GM18511 (cell line): ENCODE measurements around the gene CD200.
"Not testable (repeated sequence)": the region's sequence is repeated elsewhere in the genome, so short reads cannot be mapped to it uniquely, and the experiment has no call there.

Source experiments
- ATAC-seq: cut with Tn5 transposase; IDR thresholded peaks from one replicate; pipeline ENCODE4 v1.9.1; 2021; ENCODE audit warnings: mild to moderate bottlenecking, moderate library complexity; ENCODE audit not compliant: unreplicated experiment

CD200 gene

DNA sequence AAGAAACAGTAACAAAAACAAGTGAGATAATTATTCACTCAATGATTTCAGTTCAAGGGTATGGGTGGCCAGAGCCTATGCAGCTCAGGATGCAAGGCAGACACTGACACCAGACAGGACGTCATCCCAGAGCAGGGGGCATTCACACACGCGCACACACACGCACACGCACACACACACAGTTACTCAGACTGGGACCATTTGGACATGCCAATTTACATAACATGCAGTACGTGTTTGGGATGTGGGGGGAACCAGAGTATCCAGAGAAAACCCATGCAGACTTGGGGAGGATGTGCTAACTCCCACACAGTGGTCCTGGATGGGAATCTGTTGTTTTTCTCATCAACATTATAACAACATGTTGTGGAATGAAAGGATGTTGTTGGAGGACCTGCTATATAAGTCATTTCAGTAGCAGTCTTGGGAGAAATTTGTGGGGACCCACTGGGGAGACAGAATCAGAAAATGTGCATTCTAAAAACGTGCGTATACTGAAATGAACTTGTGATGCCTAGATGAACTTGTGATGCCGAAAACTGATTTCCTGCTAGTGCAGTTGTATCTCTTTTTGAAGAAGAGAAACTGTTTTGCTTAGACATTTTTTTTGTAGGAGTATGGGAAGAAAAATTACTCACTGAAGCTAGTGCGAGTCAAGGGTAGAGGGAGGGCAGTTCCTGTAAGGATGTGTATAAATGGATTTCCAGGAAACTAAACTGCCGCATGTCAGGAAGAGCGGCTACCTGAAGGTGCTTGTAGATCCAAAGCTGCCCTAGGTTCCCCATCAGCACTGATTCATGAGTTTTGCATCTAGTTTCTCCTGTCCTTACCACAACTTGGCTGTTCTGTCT, 25.2 kb downstream of the CD200 start:
- ATAC-seq, result no peak

GRCh38 chr3:112360561-112360960, 27.6 kb downstream of the CD200 start:
- ATAC-seq, result no peak

DNA sequence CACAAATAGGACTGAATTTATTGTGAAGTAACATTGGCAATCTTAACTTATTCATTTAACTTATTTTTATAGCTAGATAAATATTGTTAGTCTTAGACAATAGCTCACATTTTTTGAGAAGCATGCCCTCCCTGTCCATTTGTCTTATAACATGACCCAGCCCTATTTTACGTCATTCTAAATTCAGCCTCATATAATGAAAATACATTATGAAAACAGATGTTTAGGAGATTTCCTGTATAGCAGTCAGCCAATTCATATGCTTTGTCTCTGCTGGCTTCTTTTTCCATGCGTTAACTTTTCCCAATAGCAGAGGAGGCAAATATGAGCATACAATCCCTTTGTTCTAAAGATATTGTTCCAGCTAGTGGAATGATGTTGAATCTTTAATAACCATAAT, 29.3 kb downstream of the CD200 start:
- no peak for ATAC-seq

DNA sequence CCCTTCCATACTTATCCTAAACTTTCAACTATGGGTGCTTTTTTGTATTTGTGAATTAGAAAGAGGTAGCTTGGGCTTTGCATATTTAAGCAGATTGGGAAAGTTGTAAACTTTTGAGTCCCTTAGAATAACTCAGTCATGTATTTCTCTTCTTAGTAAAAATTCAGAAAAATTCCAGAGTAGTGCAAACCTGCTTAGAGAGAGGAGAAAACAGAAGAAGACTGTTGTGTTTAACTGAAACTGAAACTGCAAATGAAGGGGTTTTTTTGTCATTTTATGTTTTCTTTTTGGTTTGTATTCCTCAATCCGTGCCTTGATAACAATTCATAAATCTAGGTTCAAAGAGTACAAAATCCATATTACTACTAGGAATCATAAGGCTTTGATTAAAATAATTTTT, 31.3 kb downstream of the CD200 start:
- peak; percentile 74 for ATAC-seq

- no peak for ATAC-seq
These were observed 32.1 kb downstream of the CD200 start for GRCh38 chr3:112365035-112365434.

DNA sequence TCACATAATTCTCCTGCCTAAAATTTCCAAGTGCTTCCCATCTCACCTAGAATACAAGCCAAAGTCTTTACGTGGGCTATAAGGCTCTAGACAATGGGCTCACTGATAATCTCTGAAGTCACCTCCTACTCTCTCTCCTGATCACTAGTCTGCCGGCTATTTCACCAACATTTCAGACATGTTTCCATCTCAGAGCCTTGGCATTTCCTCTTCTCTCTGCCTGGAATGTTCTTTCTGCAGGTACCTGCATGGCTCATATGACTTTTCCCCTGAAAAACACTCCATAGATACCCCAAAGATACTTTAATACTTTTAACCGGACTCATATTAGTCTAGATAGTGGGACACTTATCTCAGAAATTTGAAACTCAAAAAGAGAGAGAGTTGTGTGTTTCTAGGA, 32.7 kb downstream of the CD200 start:
- ATAC-seq, result no peak

DNA sequence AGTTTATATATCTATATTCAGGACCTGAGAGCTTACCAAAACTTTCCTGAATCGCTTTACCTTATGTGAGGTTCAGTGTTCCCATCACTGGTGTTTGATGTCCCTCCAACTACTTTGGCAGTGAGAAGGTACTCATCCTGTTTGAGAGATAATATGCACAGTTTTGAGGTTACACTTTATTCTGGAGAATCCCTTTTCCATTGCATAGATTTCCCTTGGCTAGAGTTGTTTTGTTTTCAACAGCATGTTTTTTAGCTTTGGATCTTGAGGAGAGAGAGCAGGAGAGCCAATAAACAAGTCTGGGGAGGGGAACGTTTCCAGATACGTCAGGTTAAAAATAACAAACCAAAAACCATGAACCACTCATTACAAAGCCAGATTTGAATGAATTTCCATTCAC, 33.6 kb downstream of the CD200 start:
- ATAC-seq, result no peak

DNA sequence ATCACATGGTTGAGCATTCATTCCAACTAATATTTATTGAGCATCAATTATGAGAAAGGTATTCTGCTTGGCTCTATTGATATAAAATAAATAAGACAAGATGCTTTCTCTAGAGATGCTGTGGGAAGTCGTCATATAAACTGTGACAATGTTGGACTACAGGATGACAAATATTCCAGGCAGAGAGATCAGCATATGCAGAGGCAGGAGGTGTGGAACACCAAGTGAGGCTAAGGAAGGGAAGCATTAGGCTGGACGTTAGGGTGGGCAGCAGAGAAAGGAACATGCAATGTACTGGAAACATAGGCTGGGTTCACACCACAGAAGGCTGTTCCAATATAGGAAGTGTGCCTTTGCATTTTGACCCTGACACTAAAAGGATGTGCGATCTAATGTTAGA, 38.6 kb downstream of the CD200 start:
- no peak for ATAC-seq

GRCh38 chr3:112372396-112372795, 39.4 kb downstream of the CD200 start:
- ATAC-seq, result no peak

DNA sequence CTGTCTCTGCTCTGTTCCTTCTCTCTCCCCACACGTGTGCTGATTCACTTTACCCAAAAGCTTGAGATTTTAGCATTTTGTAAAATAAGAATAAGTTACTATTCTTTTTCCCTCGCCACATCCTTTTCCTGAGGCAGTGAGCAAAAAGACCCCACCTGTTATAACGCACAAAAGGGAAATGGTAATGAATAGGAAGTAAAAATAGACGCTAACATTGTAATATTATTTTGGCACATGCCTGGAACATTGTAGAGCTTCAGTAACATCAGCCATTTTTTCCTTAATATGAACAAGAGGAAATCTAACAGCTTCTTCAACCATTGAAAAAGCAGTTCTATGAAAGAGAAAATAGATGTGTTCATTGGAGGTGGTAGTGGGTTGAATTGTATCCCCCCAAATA, 40.5 kb downstream of the CD200 start:
- no peak for ATAC-seq

GRCh38 chr3:112373924-112374323, 41.0 kb downstream of the CD200 start:
- no peak for ATAC-seq

DNA sequence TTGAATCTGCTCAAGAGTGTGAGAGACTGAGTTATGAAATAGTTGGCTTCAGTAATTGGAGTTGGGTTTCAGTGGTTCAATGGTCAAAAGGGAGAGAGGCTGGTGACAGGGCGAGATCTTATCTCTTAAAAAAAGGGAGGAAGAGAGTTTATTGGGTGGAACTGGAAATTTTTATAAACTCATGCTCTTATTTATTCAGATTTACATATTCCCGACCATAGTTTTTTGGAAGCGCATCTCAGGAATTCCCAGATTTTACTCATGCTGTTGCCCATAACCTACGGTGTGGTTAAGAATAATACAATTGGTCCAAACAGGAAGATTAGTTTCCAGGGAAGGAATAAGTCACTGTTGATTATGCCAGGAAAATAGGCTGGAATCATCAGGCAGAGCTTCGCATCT, 41.4 kb downstream of the CD200 start:
- ATAC-seq, result no peak

- ATAC-seq, result no peak
These were observed 42.2 kb downstream of the CD200 start for GRCh38 chr3:112375117-112375516.

- ATAC-seq, result no peak
These were observed 43.4 kb downstream of the CD200 start for GRCh38 chr3:112376241-112376911.

DNA sequence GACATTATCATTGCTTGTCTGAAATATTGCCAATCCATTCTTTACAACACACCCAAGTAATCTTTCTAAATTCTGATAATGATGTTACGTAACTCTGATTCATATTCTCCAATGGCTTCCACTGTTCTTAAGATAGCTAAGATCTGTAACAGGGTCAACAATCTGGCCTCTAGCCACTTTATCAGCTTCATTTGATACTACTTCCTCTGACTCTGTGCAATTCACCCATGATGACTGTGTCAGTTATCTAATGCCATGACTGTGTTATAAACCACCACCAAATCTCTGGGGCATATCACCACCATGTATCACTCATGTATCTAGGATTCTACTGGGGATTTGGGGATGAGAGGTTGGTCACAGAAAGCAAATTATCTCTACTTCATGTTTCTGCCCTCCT, 44.0 kb downstream of the CD200 start:
- no peak for ATAC-seq

DNA sequence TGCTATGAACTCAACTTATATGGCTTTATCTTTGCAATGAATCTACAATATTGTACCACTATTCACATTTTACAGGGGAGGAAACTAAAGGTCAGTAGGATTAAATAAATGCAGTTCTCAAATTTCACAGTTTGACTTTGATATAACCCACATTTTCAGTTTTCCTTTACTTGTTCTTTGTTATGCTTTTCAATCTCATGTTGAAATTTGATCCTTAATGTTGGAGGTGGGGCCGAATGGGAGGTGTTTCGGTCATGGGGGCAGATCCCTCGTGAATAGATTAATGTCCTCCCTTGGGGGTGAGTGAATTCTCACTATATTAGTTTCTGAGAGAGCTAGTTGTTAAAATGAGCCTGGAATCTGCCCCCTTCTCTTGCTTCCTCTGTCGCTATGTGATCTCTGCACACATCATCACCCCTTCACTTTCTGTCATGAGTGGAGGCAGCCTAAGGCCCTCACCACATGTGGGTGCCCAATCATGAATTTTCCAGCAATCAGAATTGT, 44.7 kb downstream of the CD200 start:
- no peak for ATAC-seq

GRCh38 chr3:112378347-112378746, 45.4 kb downstream of the CD200 start:
- not testable (repeated sequence) for ATAC-seq

DNA sequence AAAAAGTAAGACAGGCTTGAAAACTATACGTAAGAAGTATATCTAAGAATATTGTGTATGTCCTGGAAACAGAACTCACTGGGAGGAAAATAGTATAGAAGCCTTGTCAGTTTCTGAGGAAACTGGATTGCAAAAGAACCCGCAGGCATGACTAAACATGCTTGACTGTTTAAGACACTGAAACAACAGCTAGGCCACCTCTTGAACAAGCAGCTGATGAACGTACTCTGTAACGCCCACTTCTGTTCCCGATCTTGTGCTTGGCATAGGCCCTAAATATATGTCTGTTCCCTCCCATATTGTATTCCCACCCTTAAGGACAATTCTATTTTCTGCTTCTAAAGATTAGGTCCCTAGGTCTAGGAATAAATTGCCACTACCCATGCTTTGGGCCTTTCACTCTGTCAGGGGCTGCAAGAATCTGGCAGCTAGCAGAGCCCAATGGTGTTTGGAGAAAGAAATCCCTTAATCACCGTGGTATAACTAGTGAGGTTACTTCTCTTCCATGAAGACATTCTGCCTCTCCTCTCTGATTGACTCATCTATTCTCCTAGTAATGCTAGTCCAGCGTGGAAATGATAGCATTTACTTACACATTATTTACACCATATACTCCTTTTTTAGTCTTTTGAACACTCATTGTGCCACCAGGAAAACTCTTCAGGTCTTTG, 46.2 kb downstream of the CD200 start:
- ATAC-seq, result no peak

DNA sequence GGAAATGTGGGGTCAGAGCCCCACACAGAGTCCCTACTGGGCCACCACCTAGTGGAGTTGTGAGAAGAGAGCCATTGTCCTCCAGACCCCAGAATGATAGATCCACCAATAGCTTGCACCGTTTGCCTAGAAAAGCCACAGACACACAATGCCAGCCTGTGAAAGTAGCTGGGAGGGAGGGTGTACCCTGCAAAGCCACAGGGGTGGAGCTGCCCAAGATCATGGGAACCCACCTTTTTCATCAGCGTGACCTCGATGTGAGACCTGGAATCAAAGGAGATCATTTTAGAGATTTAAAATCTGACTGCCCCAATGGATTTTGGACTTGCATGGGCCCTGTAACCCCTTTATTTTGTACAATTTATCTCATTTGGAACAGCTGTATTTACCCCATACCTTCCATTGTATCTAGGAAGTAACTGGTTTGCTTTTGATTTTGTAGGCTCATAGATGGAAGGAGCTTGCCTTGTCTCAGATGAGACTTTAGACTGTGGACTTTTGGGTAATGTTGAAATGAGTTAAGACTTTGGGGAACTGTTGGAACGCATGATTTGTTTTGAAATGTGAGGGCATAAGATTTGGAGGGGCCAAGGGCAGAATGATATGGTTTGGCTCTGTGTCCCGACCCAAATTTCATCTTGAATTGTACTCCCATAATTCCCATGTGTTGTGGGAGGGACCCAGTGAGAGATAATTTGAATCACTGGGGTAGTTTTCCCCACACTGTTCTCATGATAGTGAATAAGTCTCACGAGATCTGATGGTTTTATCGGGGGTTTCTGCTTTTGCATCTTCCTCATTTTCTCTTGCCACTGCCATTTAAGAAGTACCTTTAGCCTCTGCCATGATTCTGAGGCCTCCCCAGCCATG, 49.0 kb downstream of the CD200 start:
- no peak for ATAC-seq

GRCh38 chr3:112382543-112383160, 49.7 kb downstream of the CD200 start:
- no peak for ATAC-seq
